SU-DHL-6 (cell line): ENCODE data around the gene NDUFS1.

Source experiments
- H2AFZ ChIP-seq: fragments of 200-600 bp; sonication (generic); 2 replicates; pipeline ENCODE4 v1.6.1; 2014; ENCODE audit warnings: low read depth, mild to moderate bottlenecking, moderate library complexity, mixed read lengths, antibody characterized with exemption, low read length; ENCODE audit not compliant: severe bottlenecking
- H3F3A ChIP-seq: fragments of 200-600 bp; shearing (Covaris generic); 2 replicates; pipeline ENCODE4 v1.6.0; 2016; ENCODE audit warnings: antibody characterized with exemption, mild to moderate bottlenecking; ENCODE audit not compliant: insufficient read depth
- H3K27ac ChIP-seq: fragments of 200-600 bp; sonication (generic); 2 replicates; pipeline ENCODE4 v1.5.1; 2016; ENCODE audit warnings: low read depth, mild to moderate bottlenecking, low read length, moderate library complexity, mixed read lengths
- H3K27me3 ChIP-seq: fragments of 200-600 bp; sonication (generic), shearing (Covaris generic); 2 replicates; pipeline ENCODE4 v1.6.0; 2014; ENCODE audit warnings: mild to moderate bottlenecking, low read length
- H3K36me3 ChIP-seq: fragments of 200-600 bp; sonication (generic); 2 replicates; pipeline ENCODE4 v1.6.1; 2014; ENCODE audit warnings: mild to moderate bottlenecking, low read length, mixed read lengths
- H3K4me2 ChIP-seq: fragments of 300-600, 200-600 bp; shearing (Covaris generic), sonication (generic); 2 replicates; pipeline ENCODE4 v1.6.0; 2014; ENCODE audit warnings: low read length, low read depth, mild to moderate bottlenecking; ENCODE audit not compliant: poor library complexity, severe bottlenecking
- H3K4me3 ChIP-seq: fragments of 200-600 bp; sonication (generic); 2 replicates; pipeline ENCODE4 v1.5.1; 2014; ENCODE audit warnings: antibody characterized with exemption, low read length, mild to moderate bottlenecking, mixed read lengths; ENCODE audit not compliant: insufficient read depth, poor library complexity, severe bottlenecking
- H3K79me2 ChIP-seq: fragments of 200-600 bp; sonication (generic); 2 replicates; pipeline ENCODE4 v1.6.1; 2014; ENCODE audit warnings: mild to moderate bottlenecking, low read length, moderate library complexity; ENCODE audit not compliant: insufficient read depth
- H3K9ac ChIP-seq: fragments of 200-600 bp; sonication (generic); 2 replicates; pipeline ENCODE4 v1.7.0; 2014; ENCODE audit warnings: mild to moderate bottlenecking, low read length
- H3K9me2 ChIP-seq: fragments of 200-600 bp; sonication (generic); replicated peaks from 2 replicates; pipeline ENCODE4 v1.6.1; 2014; ENCODE audit warnings: low read length; ENCODE audit not compliant: insufficient read depth
- H3K9me3 ChIP-seq: fragments of 200-600 bp; sonication (generic); 2 replicates; pipeline ENCODE4 v1.6.1; 2014; ENCODE audit warnings: low read length, mixed read lengths; ENCODE audit not compliant: insufficient read depth
- H4K20me1 ChIP-seq: fragments of 200-600 bp; sonication (generic); 2 replicates; pipeline ENCODE4 v1.6.1; 2014; ENCODE audit warnings: low read depth, mild to moderate bottlenecking, antibody characterized with exemption, low read length, moderate library complexity, mixed read lengths
- EZH2phosphoT487 ChIP-seq: fragments of 200-600 bp; sonication (generic), shearing (Covaris generic); conservative IDR thresholded peaks from 2 replicates; pipeline ENCODE4 v1.6.1; 2018; ENCODE audit warnings: mild to moderate bottlenecking, antibody characterized with exemption, low read length, moderate library complexity, mixed read lengths
- TF ChIP-seq, protein P1 (sequence below): fragments of 200-600 bp; sonication (generic); IDR thresholded peaks from one replicate; pipeline ENCODE4 v1.5.1; 2017; ENCODE audit warnings: antibody characterized with exemption, mild to moderate bottlenecking, low read length, moderate library complexity; ENCODE audit not compliant: insufficient read depth, poor library complexity, severe bottlenecking

The NDUFS1 gene

DNA sequence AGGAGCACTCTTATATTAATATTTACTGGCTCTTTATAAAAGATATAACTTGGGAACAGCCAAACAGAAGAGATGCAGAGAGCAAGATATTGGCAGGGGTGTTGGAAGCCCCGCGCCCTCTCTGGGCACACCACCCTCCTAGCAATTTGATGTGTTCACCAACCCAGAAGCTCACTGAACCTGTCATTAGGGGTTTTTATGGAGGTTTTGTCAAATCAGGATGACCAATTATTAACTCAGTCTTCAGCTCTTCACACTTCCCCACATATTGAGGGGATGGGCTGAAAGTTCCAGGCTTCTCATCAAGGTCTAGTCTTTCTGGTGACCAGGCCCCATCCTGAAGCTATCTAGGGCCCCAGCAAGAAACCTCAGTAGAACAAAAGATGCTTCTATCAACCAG is 62.4 kb downstream of the NDUFS1 start:
- Histone ChIP-seq H3F3A (no peaks in the 10 kb centered on the region), H3K9me2 (no peaks in the 10 kb centered on the region), H2AFZ (no peak overlapping the region), H3K79me2 (no peaks in the 10 kb centered on the region), H3K27ac (no peak overlapping the region), H3K4me3 (no peak overlapping the region), H3K9ac (no peak overlapping the region), H4K20me1 (no peaks in the 10 kb centered on the region), H3K9me3 (no peaks in the 10 kb centered on the region), H3K36me3 (no peaks in the 10 kb centered on the region), H3K4me2 (no peak overlapping the region), H3K27me3 (no peaks in the 10 kb centered on the region)
- TF ChIP-seq EZH2phosphoT487 = no peak
- TF ChIP-seq, protein P1, sequence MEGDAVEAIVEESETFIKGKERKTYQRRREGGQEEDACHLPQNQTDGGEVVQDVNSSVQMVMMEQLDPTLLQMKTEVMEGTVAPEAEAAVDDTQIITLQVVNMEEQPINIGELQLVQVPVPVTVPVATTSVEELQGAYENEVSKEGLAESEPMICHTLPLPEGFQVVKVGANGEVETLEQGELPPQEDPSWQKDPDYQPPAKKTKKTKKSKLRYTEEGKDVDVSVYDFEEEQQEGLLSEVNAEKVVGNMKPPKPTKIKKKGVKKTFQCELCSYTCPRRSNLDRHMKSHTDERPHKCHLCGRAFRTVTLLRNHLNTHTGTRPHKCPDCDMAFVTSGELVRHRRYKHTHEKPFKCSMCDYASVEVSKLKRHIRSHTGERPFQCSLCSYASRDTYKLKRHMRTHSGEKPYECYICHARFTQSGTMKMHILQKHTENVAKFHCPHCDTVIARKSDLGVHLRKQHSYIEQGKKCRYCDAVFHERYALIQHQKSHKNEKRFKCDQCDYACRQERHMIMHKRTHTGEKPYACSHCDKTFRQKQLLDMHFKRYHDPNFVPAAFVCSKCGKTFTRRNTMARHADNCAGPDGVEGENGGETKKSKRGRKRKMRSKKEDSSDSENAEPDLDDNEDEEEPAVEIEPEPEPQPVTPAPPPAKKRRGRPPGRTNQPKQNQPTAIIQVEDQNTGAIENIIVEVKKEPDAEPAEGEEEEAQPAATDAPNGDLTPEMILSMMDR = no peak

DNA sequence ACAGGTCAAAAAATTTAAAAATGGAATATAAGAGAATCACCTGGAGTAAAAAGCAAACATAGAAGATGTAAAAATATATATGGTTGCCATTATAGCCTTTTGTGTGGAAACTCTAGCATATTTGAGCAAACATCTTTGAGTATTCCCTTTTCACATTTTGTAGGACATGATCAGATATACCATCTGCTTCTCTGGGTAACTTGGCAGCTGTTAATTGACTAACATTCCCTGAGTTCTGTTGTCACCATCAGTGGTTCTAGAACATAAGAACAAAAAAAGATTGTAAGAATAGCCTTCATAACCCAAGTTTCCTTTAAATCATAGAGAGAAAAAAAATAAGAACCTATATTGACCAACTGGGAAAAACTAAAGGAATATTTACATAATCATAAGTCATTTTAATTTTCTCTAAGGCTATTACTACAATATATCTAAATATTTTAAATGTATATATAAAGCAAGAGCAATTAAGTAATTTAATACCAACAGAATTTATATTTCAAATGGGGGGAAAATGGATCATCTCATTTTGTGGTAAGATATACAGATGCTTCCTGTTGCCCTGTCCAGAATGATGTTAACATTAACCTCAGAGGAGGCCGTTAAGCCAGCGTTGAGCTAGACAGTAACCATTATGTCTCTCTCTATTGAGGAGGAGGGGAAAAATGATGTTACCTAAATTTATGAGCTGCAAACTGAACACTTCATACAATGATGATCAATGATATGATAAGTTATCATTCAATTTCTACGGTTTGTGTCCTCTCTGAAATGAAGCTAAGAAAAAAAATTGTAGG is 63.5 kb downstream of the NDUFS1 start:
- Histone ChIP-seq H3F3A (no peaks in the 10 kb centered on the region), H4K20me1 (no peaks in the 10 kb centered on the region), H3K9ac (no peak overlapping the region), H3K9me3 (no peaks in the 10 kb centered on the region), H3K36me3 (no peaks in the 10 kb centered on the region), H3K79me2 (no peaks in the 10 kb centered on the region), H3K27ac (no peak overlapping the region), H3K4me3 (no peak overlapping the region), H3K27me3 (no peaks in the 10 kb centered on the region), H3K9me2 (no peaks in the 10 kb centered on the region), H2AFZ (no peak overlapping the region), H3K4me2 (no peak overlapping the region)
- TF ChIP-seq EZH2phosphoT487 = no peak
- TF ChIP-seq, protein P1 = no peak

DNA sequence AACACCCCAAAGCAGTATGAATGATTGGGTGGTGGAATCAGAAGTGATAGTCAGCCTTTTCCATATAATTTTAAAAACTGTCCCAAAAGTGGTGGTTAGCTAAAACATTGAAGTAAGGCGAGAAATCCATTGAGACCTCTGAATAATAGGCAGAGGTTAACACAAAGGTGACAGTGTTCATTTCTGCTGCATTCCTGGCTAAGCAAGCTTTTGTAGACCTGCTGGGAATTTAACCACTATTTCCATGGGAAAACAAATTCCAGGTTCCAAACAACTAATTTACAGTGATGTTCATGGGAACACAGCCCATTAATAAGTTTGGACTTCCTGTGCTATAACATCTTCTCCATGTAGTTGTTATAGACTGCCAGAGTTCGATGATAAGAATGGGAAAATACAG is 66.9 kb downstream of the NDUFS1 start:
- H3K27me3 ChIP-seq = no peaks in the 10 kb centered on the region
- no peaks in the 10 kb centered on the region for H3K9me2 ChIP-seq
- no peak overlapping the region for H3K4me2 ChIP-seq
- H3K9ac ChIP-seq = no peak overlapping the region
- H3K4me3 ChIP-seq = no peak overlapping the region
- no peaks in the 10 kb centered on the region for H3K9me3 ChIP-seq
- H4K20me1 ChIP-seq = no peaks in the 10 kb centered on the region
- no peak overlapping the region for H2AFZ ChIP-seq
- no peaks in the 10 kb centered on the region for H3K36me3 ChIP-seq
- no peaks in the 10 kb centered on the region for H3F3A ChIP-seq
- H3K79me2 ChIP-seq = peaks cover 13% of the 10 kb centered on the region
- no peak for TF ChIP-seq EZH2phosphoT487
- TF ChIP-seq, protein P1 = no peak
- no peak overlapping the region for H3K27ac ChIP-seq
